GM21381 (cell line): ENCODE data around the gene HTR2B.
"Not testable (repeated sequence)": the region's sequence is repeated elsewhere in the genome, so short reads cannot be mapped to it uniquely, and the experiment has no call there.

Experiments used
- ATAC-seq: cut with Tn5 transposase; IDR thresholded peaks from one replicate; pipeline ENCODE4 v1.9.1; 2021; ENCODE audit warnings: mild to moderate bottlenecking, moderate library complexity; ENCODE audit not compliant: unreplicated experiment

Gene HTR2B

GRCh38 chr2:231124838-231125568 lies at the start of gene HTR2B:
TSS of gene HTR2B (minus strand) at chr2:231125042. CDS start at chr2:231123764, 1,278 bp downstream.
- no peak for ATAC-seq

- ATAC-seq = no peak
Observed at GRCh38 chr2:231174211-231174651, 49.4 kb upstream of the HTR2B start.

- no peak for ATAC-seq
Observed at GRCh38 chr2:231172025-231172424, 47.2 kb upstream of the HTR2B start.

GRCh38 chr2:231170055-231170454 lies 45.2 kb upstream of the HTR2B start:
- ATAC-seq = no peak

- ATAC-seq = no peak
Observed at GRCh38 chr2:231169488-231169887, 44.6 kb upstream of the HTR2B start.

- no peak for ATAC-seq
Observed at GRCh38 chr2:231168460-231169139, 43.8 kb upstream of the HTR2B start.

GRCh38 chr2:231167745-231168459 lies 43.1 kb upstream of the HTR2B start:
- no peak for ATAC-seq

GRCh38 chr2:231163414-231164095 lies 38.7 kb upstream of the HTR2B start:
- no peak for ATAC-seq

GRCh38 chr2:231163011-231163410 lies 38.2 kb upstream of the HTR2B start:
- ATAC-seq = no peak

GRCh38 chr2:231161877-231162329 lies 37.1 kb upstream of the HTR2B start:
- no peak for ATAC-seq

GRCh38 chr2:231161252-231161839 lies 36.5 kb upstream of the HTR2B start:
- ATAC-seq = no peak

- ATAC-seq = no peak
Observed at GRCh38 chr2:231160701-231161100, 35.9 kb upstream of the HTR2B start.

GRCh38 chr2:231159306-231159705 lies 34.5 kb upstream of the HTR2B start:
- no peak for ATAC-seq

GRCh38 chr2:231152800-231153557 lies 28.1 kb upstream of the HTR2B start:
- no peak for ATAC-seq

GRCh38 chr2:231146665-231147064 lies 21.8 kb upstream of the HTR2B start:
- no peak for ATAC-seq

- ATAC-seq = no peak
Observed at GRCh38 chr2:231144896-231145295, 20.1 kb upstream of the HTR2B start.

GRCh38 chr2:231140808-231141207 lies 16.0 kb upstream of the HTR2B start:
- not testable (repeated sequence) for ATAC-seq

- ATAC-seq = no peak
Observed at GRCh38 chr2:231139796-231140195, 15.0 kb upstream of the HTR2B start.

GRCh38 chr2:231138699-231139098 lies 13.9 kb upstream of the HTR2B start:
- ATAC-seq = no peak
